Measurements from ENCODE around the gene ATAD3C.
"Not testable (repeated sequence)": the region's sequence is repeated elsewhere in the genome, so short reads cannot be mapped to it uniquely, and the experiment has no call there.

Gene ATAD3C

DNA sequence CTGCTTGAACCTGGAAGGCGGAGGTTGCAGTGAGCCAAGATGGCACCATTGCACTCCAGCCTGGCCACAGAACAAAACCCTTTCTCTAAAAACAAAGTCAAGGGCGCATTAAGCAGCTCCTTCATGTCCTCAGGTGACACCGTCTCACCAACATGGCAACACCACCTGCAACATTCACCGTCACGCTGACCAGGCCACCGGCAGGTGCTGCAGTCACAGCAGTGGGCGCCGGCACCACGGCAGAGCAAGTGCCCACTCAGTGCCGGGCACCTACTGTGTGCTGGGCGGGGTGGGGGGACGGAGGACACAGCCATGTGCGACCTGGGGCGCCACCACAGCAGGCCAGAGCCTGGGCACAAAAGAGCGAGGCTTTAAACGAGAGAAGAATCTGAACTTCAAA lies 34.2 kb downstream of the ATAD3C start:
- Histone ChIP-seq H2BK120ac (ENCODE audit: low read depth, low read length) (no peak overlapping the region), H3K27ac (ENCODE audit: low read depth, low read length) (no peak overlapping the region), H3K79me2 (ENCODE audit: control insufficient read depth, insufficient read depth, low read length) (no peaks in the 10 kb centered on the region), H3K27me3 (ENCODE audit: insufficient read depth, low read length, poor library complexity) (no peaks in the 10 kb centered on the region), H3K4ac (ENCODE audit: low read depth, low read length) (no peak overlapping the region), H3K56ac (ENCODE audit: low read length) (no peak overlapping the region), H3K4me3 (ENCODE audit: low read length) (no peak overlapping the region), H4K5ac (ENCODE audit: low read length) (no peak overlapping the region), H2BK5ac (ENCODE audit: low read length) (no peak overlapping the region), H2BK15ac (replicated peaks; ENCODE audit: low read depth) (no peak overlapping the region), H3K9ac (ENCODE audit: low read length) (no peak overlapping the region), H4K8ac (ENCODE audit: low read depth, low read length) (no peak overlapping the region), H3K36me3 (ENCODE audit: control insufficient read depth, insufficient read depth, low read length) (peaks cover 11% of the 10 kb centered on the region), H3K18ac (ENCODE audit: low read length) (no peak overlapping the region), H3K4me1 (ENCODE audit: control insufficient read depth, low read depth, low read length) (no peaks in the 10 kb centered on the region), H2AK5ac (ENCODE audit: low read length) (no peak overlapping the region), H3K4me2 (ENCODE audit: low read length) (no peak overlapping the region), H3K23ac (ENCODE audit: low read length) (no peak overlapping the region), H3K79me1 (ENCODE audit: low read length) (peaks cover 2% of the 10 kb centered on the region)
- no peak for DNase-seq
- no CpG with 5 or more reads among the region's 16 CpGs for WGBS (ENCODE audit: extremely low coverage, insufficient coverage, low lambda C conversion rate)

GRCh38 chr1:1484976-1485750 lies 35.7 kb downstream of the ATAD3C start:
- H2BK5ac ChIP-seq (ENCODE audit: low read length); H3K27me3 ChIP-seq (ENCODE audit: insufficient read depth, low read length, poor library complexity); H2BK120ac ChIP-seq (ENCODE audit: low read depth, low read length); H4K8ac ChIP-seq (ENCODE audit: low read depth, low read length); H2BK15ac ChIP-seq (replicated peaks; ENCODE audit: low read depth); H3K4me3 ChIP-seq (ENCODE audit: low read length); H2AK5ac ChIP-seq (ENCODE audit: low read length); DNase-seq; H3K79me1 ChIP-seq (ENCODE audit: low read length); H3K36me3 ChIP-seq (ENCODE audit: control insufficient read depth, insufficient read depth, low read length); H3K4ac ChIP-seq (ENCODE audit: low read depth, low read length); H3K4me2 ChIP-seq (ENCODE audit: low read length); H3K79me2 ChIP-seq (ENCODE audit: control insufficient read depth, insufficient read depth, low read length); H3K4me1 ChIP-seq (ENCODE audit: control insufficient read depth, low read depth, low read length); H3K23ac ChIP-seq (ENCODE audit: low read length); H3K9ac ChIP-seq (ENCODE audit: low read length); H3K27ac ChIP-seq (ENCODE audit: low read depth, low read length); H3K56ac ChIP-seq (ENCODE audit: low read length); H4K5ac ChIP-seq (ENCODE audit: low read length); H3K18ac ChIP-seq (ENCODE audit: low read length): not testable (repeated sequence)
- WGBS (ENCODE audit: extremely low coverage, insufficient coverage, low lambda C conversion rate), result no CpG with 5 or more reads among the region's 46 CpGs

DNA sequence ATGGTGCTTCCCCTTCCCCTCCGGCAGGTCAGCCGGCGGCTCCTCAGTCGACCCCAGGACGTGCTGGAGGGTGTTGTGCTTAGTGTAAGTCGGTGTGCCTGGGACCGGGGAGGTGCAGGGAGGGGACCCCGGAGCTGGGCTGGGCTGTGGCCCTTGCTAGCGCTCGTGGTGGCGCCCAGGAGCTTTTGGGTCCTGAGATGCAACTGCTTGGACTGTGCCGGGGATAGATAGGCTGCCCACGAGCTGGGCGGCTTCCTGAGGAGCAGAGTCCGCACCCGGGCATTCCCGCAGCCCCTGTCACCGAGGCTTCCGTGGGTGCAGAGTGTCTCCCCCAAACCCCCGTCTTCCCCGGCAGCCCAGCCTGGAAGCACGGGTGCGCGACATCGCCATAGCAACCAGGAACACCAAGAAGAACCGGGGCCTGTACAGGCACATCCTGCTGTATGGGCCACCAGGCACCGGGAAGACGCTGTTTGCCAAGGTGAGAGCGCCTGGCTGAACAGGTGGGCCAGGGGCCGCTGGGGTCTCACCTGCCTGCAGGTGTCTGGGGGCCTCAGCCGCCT lies 36.3 kb downstream of the ATAD3C start:
- H3K9ac ChIP-seq (ENCODE audit: low read length); H3K18ac ChIP-seq (ENCODE audit: low read length); H4K5ac ChIP-seq (ENCODE audit: low read length); H3K4me1 ChIP-seq (ENCODE audit: control insufficient read depth, low read depth, low read length); H3K36me3 ChIP-seq (ENCODE audit: control insufficient read depth, insufficient read depth, low read length); H4K8ac ChIP-seq (ENCODE audit: low read depth, low read length); H3K4ac ChIP-seq (ENCODE audit: low read depth, low read length); H3K4me3 ChIP-seq (ENCODE audit: low read length); H3K79me2 ChIP-seq (ENCODE audit: control insufficient read depth, insufficient read depth, low read length); H3K79me1 ChIP-seq (ENCODE audit: low read length); H3K56ac ChIP-seq (ENCODE audit: low read length); DNase-seq; H3K4me2 ChIP-seq (ENCODE audit: low read length); H3K27me3 ChIP-seq (ENCODE audit: insufficient read depth, low read length, poor library complexity); H2AK5ac ChIP-seq (ENCODE audit: low read length); H3K27ac ChIP-seq (ENCODE audit: low read depth, low read length); H3K23ac ChIP-seq (ENCODE audit: low read length); H2BK15ac ChIP-seq (replicated peaks; ENCODE audit: low read depth); H2BK120ac ChIP-seq (ENCODE audit: low read depth, low read length); H2BK5ac ChIP-seq (ENCODE audit: low read length): not testable (repeated sequence)
- no CpG with 5 or more reads among the region's 31 CpGs for WGBS (ENCODE audit: extremely low coverage, insufficient coverage, low lambda C conversion rate)

DNA sequence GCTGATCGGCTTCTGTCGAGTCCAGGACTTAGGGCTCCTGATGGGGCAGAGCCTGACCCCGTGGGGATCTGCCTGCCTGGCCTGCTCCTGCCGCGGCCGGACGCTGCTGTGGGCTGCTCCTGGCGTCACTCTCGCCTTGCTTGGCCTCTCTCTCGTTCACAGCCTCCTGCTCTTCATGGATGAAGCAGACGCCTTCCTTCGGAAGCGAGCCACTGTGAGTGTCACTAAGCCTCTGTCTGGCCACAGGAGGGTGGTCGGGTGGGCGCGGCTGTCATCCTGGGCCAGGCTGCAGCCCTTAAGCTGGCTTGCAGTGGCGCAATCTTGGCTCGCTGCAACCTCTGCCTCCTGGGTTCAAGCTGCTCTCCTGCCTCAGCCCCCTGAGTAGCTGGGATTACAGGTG lies 38.2 kb downstream of the ATAD3C start:
- Histone ChIP-seq H3K79me2 (ENCODE audit: control insufficient read depth, insufficient read depth, low read length) (no peaks in the 10 kb centered on the region), H3K23ac (ENCODE audit: low read length) (no peak overlapping the region), H3K56ac (ENCODE audit: low read length) (no peak overlapping the region), H3K79me1 (ENCODE audit: low read length) (no peaks in the 10 kb centered on the region), H2BK120ac (ENCODE audit: low read depth, low read length) (no peak overlapping the region), H3K18ac (ENCODE audit: low read length) (no peak overlapping the region), H3K4ac (ENCODE audit: low read depth, low read length) (no peak overlapping the region), H2AK5ac (ENCODE audit: low read length) (no peak overlapping the region), H4K8ac (ENCODE audit: low read depth, low read length) (no peak overlapping the region), H2BK15ac (replicated peaks; ENCODE audit: low read depth) (no peak overlapping the region), H2BK5ac (ENCODE audit: low read length) (no peak overlapping the region), H3K36me3 (ENCODE audit: control insufficient read depth, insufficient read depth, low read length) (peaks cover 11% of the 10 kb centered on the region), H3K27ac (ENCODE audit: low read depth, low read length) (no peak overlapping the region), H3K27me3 (ENCODE audit: insufficient read depth, low read length, poor library complexity) (no peaks in the 10 kb centered on the region), H3K9ac (ENCODE audit: low read length) (no peak overlapping the region), H3K4me1 (ENCODE audit: control insufficient read depth, low read depth, low read length) (no peaks in the 10 kb centered on the region), H3K4me3 (ENCODE audit: low read length) (no peak overlapping the region), H3K4me2 (ENCODE audit: low read length) (no peak overlapping the region), H4K5ac (ENCODE audit: low read length) (no peak overlapping the region)
- DNase-seq, result no peak
- WGBS (ENCODE audit: extremely low coverage, insufficient coverage, low lambda C conversion rate), result no CpG with 5 or more reads among the region's 18 CpGs

DNA sequence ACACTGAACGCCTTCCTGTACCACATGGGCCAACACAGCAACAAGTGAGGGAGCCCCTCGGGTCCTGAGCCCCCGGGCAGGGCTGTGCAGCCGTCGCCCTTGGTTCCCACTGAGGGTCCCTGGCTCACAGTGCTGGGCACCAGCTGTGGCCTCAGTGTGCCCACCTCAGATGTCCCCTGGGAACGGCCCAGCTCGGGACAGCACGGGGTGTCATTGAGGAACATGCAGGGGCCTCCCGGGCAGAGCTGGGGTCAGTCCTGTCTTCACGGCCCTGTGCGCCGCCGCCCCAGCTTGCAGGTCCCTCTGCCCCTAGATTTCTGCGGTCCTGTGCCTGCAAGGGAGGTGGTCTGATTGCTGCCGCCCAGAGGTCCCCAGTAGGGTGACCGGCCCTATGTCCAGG lies 39.7 kb downstream of the ATAD3C start:
- no peak for DNase-seq
- Histone ChIP-seq H2BK5ac (ENCODE audit: low read length) (no peak overlapping the region), H2AK5ac (ENCODE audit: low read length) (no peak overlapping the region), H3K9ac (ENCODE audit: low read length) (no peak overlapping the region), H2BK15ac (replicated peaks; ENCODE audit: low read depth) (no peak overlapping the region), H3K4ac (ENCODE audit: low read depth, low read length) (no peak overlapping the region), H3K56ac (ENCODE audit: low read length) (no peak overlapping the region), H3K79me2 (ENCODE audit: control insufficient read depth, insufficient read depth, low read length) (no peaks in the 10 kb centered on the region), H2BK120ac (ENCODE audit: low read depth, low read length) (no peak overlapping the region), H4K5ac (ENCODE audit: low read length) (no peak overlapping the region), H3K18ac (ENCODE audit: low read length) (no peak overlapping the region), H3K27me3 (ENCODE audit: insufficient read depth, low read length, poor library complexity) (no peaks in the 10 kb centered on the region), H3K23ac (ENCODE audit: low read length) (no peak overlapping the region), H3K27ac (ENCODE audit: low read depth, low read length) (no peak overlapping the region), H3K4me3 (ENCODE audit: low read length) (no peak overlapping the region), H3K4me1 (ENCODE audit: control insufficient read depth, low read depth, low read length) (no peaks in the 10 kb centered on the region), H3K79me1 (ENCODE audit: low read length) (no peaks in the 10 kb centered on the region), H3K4me2 (ENCODE audit: low read length) (no peak overlapping the region), H4K8ac (ENCODE audit: low read depth, low read length) (no peak overlapping the region), H3K36me3 (ENCODE audit: control insufficient read depth, insufficient read depth, low read length) (peaks cover 8% of the 10 kb centered on the region)
- WGBS (ENCODE audit: extremely low coverage, insufficient coverage, low lambda C conversion rate), result no CpG with 5 or more reads among the region's 16 CpGs

- H3K23ac ChIP-seq (ENCODE audit: low read length), result no peak overlapping the region
- DNase-seq, result no peak
- no peak overlapping the region for H3K4me2 ChIP-seq (ENCODE audit: low read length)
- H3K18ac ChIP-seq (ENCODE audit: low read length), result no peak overlapping the region
- no peak overlapping the region for H2AK5ac ChIP-seq (ENCODE audit: low read length)
- H3K4ac ChIP-seq (ENCODE audit: low read depth, low read length), result no peak overlapping the region
- H4K5ac ChIP-seq (ENCODE audit: low read length), result no peak overlapping the region
- no peak overlapping the region for H3K27ac ChIP-seq (ENCODE audit: low read depth, low read length)
- no peak overlapping the region for H2BK5ac ChIP-seq (ENCODE audit: low read length)
- no peaks in the 10 kb centered on the region for H3K4me1 ChIP-seq (ENCODE audit: control insufficient read depth, low read depth, low read length)
- H3K79me1 ChIP-seq (ENCODE audit: low read length), result no peaks in the 10 kb centered on the region
- no CpG with 5 or more reads among the region's 19 CpGs for WGBS (ENCODE audit: extremely low coverage, insufficient coverage, low lambda C conversion rate)
- H3K36me3 ChIP-seq (ENCODE audit: control insufficient read depth, insufficient read depth, low read length), result peaks cover 8% of the 10 kb centered on the region
- no peak overlapping the region for H2BK15ac ChIP-seq (replicated peaks; ENCODE audit: low read depth)
- H4K8ac ChIP-seq (ENCODE audit: low read depth, low read length), result no peak overlapping the region
- no peaks in the 10 kb centered on the region for H3K27me3 ChIP-seq (ENCODE audit: insufficient read depth, low read length, poor library complexity)
- H3K56ac ChIP-seq (ENCODE audit: low read length), result no peak overlapping the region
- H2BK120ac ChIP-seq (ENCODE audit: low read depth, low read length), result no peak overlapping the region
- no peak overlapping the region for H3K9ac ChIP-seq (ENCODE audit: low read length)
- H3K79me2 ChIP-seq (ENCODE audit: control insufficient read depth, insufficient read depth, low read length), result no peaks in the 10 kb centered on the region
- H3K4me3 ChIP-seq (ENCODE audit: low read length), result no peak overlapping the region
These were observed 40.4 kb downstream of the ATAD3C start for GRCh38 chr1:1489861-1490260.

Data from mesendoderm (in vitro differentiated cells).